Hematopoietic multipotent progenitor cell treated with erythropoietin and hydrocortisone succinate and interleukin-3 and kit ligand, for 15 days (in vitro differentiated cells): ENCODE measurements around the gene C1orf159.

Experiments used
- DNase-seq: peaks from one replicate; pipeline ENCODE4 v3.0.0-alpha.2; 2015; ENCODE audit warnings: low spot score

C1orf159 gene

GRCh38 chr1:1038694-1039093 lies 77.2 kb downstream of the C1orf159 start:
- DNase-seq = no peak

- no peak for DNase-seq
Observed at GRCh38 chr1:1037366-1038327, 78.2 kb downstream of the C1orf159 start.

- no peak for DNase-seq
Observed at GRCh38 chr1:1035291-1035943, 80.5 kb downstream of the C1orf159 start.

- no peak for DNase-seq
Observed at GRCh38 chr1:1034439-1034781, 81.5 kb downstream of the C1orf159 start.

GRCh38 chr1:1033731-1034438 lies 82.0 kb downstream of the C1orf159 start:
- no peak for DNase-seq

GRCh38 chr1:1033009-1033587 lies 82.8 kb downstream of the C1orf159 start:
- peak; percentile 56 for DNase-seq

GRCh38 chr1:1032424-1032823 lies 83.5 kb downstream of the C1orf159 start:
- DNase-seq = no peak
